ENCODE measurements around the gene XDH. TPM values are rescaled to one million over a fixed set of nuclear protein-coding genes. Genes with fewer than 3 reads are reported as not detected.

Gene XDH
- total and polyA plus RNA-seq, 9 of the 15 experiments (the other 6 are each of a cell fraction or from before 2014, with no cell fraction given): 0.04 to 0.06 TPM; not detected in 7

DNA sequence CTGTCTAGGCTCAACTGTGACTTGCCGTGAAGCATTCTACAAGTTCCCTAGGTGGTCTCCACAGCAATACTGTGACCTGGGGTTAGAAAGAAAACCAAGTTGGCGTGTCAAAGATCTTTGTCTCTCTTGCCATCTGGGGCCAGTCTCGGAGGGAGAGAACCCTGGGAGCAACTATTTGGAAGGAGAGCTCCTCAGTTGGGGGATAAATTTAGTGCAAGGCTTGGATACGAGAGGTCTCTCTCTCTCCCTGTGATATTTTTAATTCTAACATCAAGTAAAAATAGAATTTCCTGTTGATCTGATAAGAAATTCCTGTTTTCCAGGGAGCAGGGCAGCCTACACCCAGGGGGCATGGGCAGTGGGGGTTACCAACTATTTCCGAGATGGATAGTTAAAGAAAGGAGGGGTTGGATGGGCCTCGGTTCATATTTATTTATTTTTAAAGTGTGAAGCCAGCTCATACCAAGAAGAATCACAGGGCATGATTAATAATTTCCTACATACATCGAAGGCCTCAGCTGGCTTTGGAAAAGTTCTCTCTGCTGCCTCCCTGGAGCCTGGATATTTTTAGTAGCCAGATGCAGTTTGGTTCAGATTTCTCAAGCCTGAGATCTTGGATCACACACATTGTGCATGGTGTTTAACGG, 117.8 kb downstream of the XDH start:
- CTCF ChIA-PET (ENCODE audit: low intra/inter-chr PET ratio): no interaction called here
- intact Hi-C loops (cut with micrococcal nuclease): no loop called here
- no TSS peak for BruUV-seq (replicated peaks)
- no peak for TF ChIP-seq TRIM24 (IDR thresholded peaks at IDR 0.05)
- TF ChIP-seq POLR2AphosphoS2 (IDR thresholded peaks at IDR 0.05; ENCODE audit: low read length): no peak
- TF ChIP-seq HDAC8 (tag; IDR thresholded peaks at IDR 0.05): no peak
- TF ChIP-seq, protein P1, sequence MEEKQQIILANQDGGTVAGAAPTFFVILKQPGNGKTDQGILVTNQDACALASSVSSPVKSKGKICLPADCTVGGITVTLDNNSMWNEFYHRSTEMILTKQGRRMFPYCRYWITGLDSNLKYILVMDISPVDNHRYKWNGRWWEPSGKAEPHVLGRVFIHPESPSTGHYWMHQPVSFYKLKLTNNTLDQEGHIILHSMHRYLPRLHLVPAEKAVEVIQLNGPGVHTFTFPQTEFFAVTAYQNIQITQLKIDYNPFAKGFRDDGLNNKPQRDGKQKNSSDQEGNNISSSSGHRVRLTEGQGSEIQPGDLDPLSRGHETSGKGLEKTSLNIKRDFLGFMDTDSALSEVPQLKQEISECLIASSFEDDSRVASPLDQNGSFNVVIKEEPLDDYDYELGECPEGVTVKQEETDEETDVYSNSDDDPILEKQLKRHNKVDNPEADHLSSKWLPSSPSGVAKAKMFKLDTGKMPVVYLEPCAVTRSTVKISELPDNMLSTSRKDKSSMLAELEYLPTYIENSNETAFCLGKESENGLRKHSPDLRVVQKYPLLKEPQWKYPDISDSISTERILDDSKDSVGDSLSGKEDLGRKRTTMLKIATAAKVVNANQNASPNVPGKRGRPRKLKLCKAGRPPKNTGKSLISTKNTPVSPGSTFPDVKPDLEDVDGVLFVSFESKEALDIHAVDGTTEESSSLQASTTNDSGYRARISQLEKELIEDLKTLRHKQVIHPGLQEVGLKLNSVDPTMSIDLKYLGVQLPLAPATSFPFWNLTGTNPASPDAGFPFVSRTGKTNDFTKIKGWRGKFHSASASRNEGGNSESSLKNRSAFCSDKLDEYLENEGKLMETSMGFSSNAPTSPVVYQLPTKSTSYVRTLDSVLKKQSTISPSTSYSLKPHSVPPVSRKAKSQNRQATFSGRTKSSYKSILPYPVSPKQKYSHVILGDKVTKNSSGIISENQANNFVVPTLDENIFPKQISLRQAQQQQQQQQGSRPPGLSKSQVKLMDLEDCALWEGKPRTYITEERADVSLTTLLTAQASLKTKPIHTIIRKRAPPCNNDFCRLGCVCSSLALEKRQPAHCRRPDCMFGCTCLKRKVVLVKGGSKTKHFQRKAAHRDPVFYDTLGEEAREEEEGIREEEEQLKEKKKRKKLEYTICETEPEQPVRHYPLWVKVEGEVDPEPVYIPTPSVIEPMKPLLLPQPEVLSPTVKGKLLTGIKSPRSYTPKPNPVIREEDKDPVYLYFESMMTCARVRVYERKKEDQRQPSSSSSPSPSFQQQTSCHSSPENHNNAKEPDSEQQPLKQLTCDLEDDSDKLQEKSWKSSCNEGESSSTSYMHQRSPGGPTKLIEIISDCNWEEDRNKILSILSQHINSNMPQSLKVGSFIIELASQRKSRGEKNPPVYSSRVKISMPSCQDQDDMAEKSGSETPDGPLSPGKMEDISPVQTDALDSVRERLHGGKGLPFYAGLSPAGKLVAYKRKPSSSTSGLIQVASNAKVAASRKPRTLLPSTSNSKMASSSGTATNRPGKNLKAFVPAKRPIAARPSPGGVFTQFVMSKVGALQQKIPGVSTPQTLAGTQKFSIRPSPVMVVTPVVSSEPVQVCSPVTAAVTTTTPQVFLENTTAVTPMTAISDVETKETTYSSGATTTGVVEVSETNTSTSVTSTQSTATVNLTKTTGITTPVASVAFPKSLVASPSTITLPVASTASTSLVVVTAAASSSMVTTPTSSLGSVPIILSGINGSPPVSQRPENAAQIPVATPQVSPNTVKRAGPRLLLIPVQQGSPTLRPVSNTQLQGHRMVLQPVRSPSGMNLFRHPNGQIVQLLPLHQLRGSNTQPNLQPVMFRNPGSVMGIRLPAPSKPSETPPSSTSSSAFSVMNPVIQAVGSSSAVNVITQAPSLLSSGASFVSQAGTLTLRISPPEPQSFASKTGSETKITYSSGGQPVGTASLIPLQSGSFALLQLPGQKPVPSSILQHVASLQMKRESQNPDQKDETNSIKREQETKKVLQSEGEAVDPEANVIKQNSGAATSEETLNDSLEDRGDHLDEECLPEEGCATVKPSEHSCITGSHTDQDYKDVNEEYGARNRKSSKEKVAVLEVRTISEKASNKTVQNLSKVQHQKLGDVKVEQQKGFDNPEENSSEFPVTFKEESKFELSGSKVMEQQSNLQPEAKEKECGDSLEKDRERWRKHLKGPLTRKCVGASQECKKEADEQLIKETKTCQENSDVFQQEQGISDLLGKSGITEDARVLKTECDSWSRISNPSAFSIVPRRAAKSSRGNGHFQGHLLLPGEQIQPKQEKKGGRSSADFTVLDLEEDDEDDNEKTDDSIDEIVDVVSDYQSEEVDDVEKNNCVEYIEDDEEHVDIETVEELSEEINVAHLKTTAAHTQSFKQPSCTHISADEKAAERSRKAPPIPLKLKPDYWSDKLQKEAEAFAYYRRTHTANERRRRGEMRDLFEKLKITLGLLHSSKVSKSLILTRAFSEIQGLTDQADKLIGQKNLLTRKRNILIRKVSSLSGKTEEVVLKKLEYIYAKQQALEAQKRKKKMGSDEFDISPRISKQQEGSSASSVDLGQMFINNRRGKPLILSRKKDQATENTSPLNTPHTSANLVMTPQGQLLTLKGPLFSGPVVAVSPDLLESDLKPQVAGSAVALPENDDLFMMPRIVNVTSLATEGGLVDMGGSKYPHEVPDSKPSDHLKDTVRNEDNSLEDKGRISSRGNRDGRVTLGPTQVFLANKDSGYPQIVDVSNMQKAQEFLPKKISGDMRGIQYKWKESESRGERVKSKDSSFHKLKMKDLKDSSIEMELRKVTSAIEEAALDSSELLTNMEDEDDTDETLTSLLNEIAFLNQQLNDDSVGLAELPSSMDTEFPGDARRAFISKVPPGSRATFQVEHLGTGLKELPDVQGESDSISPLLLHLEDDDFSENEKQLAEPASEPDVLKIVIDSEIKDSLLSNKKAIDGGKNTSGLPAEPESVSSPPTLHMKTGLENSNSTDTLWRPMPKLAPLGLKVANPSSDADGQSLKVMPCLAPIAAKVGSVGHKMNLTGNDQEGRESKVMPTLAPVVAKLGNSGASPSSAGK (IDR thresholded peaks at IDR 0.05): no peak
- TF ChIP-seq, protein P2, sequence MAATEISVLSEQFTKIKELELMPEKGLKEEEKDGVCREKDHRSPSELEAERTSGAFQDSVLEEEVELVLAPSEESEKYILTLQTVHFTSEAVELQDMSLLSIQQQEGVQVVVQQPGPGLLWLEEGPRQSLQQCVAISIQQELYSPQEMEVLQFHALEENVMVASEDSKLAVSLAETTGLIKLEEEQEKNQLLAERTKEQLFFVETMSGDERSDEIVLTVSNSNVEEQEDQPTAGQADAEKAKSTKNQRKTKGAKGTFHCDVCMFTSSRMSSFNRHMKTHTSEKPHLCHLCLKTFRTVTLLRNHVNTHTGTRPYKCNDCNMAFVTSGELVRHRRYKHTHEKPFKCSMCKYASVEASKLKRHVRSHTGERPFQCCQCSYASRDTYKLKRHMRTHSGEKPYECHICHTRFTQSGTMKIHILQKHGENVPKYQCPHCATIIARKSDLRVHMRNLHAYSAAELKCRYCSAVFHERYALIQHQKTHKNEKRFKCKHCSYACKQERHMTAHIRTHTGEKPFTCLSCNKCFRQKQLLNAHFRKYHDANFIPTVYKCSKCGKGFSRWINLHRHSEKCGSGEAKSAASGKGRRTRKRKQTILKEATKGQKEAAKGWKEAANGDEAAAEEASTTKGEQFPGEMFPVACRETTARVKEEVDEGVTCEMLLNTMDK (IDR thresholded peaks at IDR 0.05; ENCODE audit: borderline replicate concordance, insufficient read depth, low read depth, low read length, poor library complexity, severe bottlenecking): no peak
- TF ChIP-seq MYBL2 (IDR thresholded peaks at IDR 0.05; ENCODE audit: low read depth): no peak
- no peak for TF ChIP-seq MYBL2 (CRISPR knock-in tag; IDR thresholded peaks at IDR 0.05; ENCODE audit: borderline replicate concordance)

More for the DNA sequence above, 117.8 kb downstream of the XDH start:
- Histone ChIP-seq H3K27ac (ENCODE audit: extremely low read depth, low read depth, low read length) (no peak overlapping the region), H3K4me1 (replicated peaks in 1 of 2; ENCODE audit: control insufficient read depth in 2 of 2, insufficient read depth in 2 of 2, low read length in 2 of 2) (no peaks in the 10 kb centered on the region), H3K79me2 (ENCODE audit: control insufficient read depth, insufficient read depth, low read length) (no peaks in the 10 kb centered on the region), H3K27me3 (ENCODE audit: control insufficient read depth in 2 of 2, insufficient read depth in 2 of 2, low read length in 2 of 2) (peaks cover 0 to 5% of the 10 kb centered on the region in 2 experiments; a peak in 1 of 5 replicates), H3K9me1 (ENCODE audit: control insufficient read depth, insufficient read depth, low read length) (no peaks in the 10 kb centered on the region), H4K20me1 (replicated peaks; ENCODE audit: control insufficient read depth, insufficient read depth, low read length) (no peaks in the 10 kb centered on the region), H3K9ac (ENCODE audit: insufficient read depth in 1 of 2, low read depth in 2 of 2, low read length in 2 of 2) (no peak overlapping the region), H3K9me3 (replicated peaks; ENCODE audit: control insufficient read depth, insufficient read depth, low read depth, low read length) (no peaks in the 10 kb centered on the region), H3K36me3 (ENCODE audit: control insufficient read depth, insufficient read depth, low read length) (no peaks in the 10 kb centered on the region), H2AFZ (ENCODE audit: low read depth, low read length) (no peak overlapping the region), H3K4me3 (no peak overlapping the region), H3K4me2 (ENCODE audit: insufficient read depth, low read length) (no peak overlapping the region)
- ATAC-seq (no peak), DNase-seq (ENCODE audit: extremely low read depth in 1 of 4, low spot score in 3 of 4) (no peak), FAIRE-seq (no peak)
- POLR2A ChIA-PET: interaction anchor here (0.9 kb wide), 1 partner anchor 8 kb away, joined by 3 read pairs; no protein-coding TSS in a partner anchor
- 0% methylated on average over 8 of the region's 8 CpGs for WGBS (ENCODE audit: insufficient coverage, low coverage, missing lambda C conversion rate)
- in situ Hi-C loops (cut with MboI): no loop called here

All from K562 (cell line).